Measurements from ENCODE around the gene OR4F6. TPM values are rescaled to one million over a fixed set of nuclear protein-coding genes. Genes with fewer than 3 reads are reported as not detected.
A peak's percentile ranks its signal among the peaks of the same experiment; 100 is the strongest.

Gene OR4F6
- total and polyA plus RNA-seq, 9 of the 15 experiments (the other 6 are each of a cell fraction or from before 2014, with no cell fraction given) = not detected

- FAIRE-seq (no peak), ATAC-seq (no peak), DNase-seq (ENCODE audit: extremely low read depth in 1 of 4, low spot score in 3 of 4) (no peak)
- Histone ChIP-seq H3K9me1 (ENCODE audit: control insufficient read depth, insufficient read depth, low read length) (no peaks in the 10 kb centered on the region), H3K79me2 (ENCODE audit: control insufficient read depth, insufficient read depth, low read length) (no peaks in the 10 kb centered on the region), H3K27me3 (ENCODE audit: control insufficient read depth in 2 of 2, insufficient read depth in 2 of 2, low read length in 2 of 2) (peaks cover 0 to 4% of the 10 kb centered on the region in 2 experiments; a peak in 1 of 5 replicates), H3K27ac (ENCODE audit: extremely low read depth, low read depth, low read length) (no peak overlapping the region), H3K4me2 (ENCODE audit: insufficient read depth, low read length) (no peak overlapping the region), H2AFZ (ENCODE audit: low read depth, low read length) (no peak overlapping the region), H3K9ac (ENCODE audit: insufficient read depth in 1 of 2, low read depth in 2 of 2, low read length in 2 of 2) (no peak overlapping the region), H3K4me1 (replicated peaks in 1 of 2; ENCODE audit: control insufficient read depth in 2 of 2, insufficient read depth in 2 of 2, low read length in 2 of 2) (no peaks in the 10 kb centered on the region), H4K20me1 (replicated peaks; ENCODE audit: control insufficient read depth, insufficient read depth, low read length) (no peaks in the 10 kb centered on the region), H3K9me3 (replicated peaks; ENCODE audit: control insufficient read depth, insufficient read depth, low read depth, low read length) (no peaks in the 10 kb centered on the region), H3K36me3 (ENCODE audit: control insufficient read depth, insufficient read depth, low read length) (no peaks in the 10 kb centered on the region), H3K4me3 (no peak overlapping the region)
- BruUV-seq (replicated peaks) = no TSS peak
- ChIA-PET POLR2A (interaction anchor here (0.9 kb wide), 1 partner anchor 10 kb away, joined by 3 read pairs; no protein-coding TSS in a partner anchor), CTCF (ENCODE audit: low intra/inter-chr PET ratio) (no interaction called here)
- intact Hi-C loops (cut with micrococcal nuclease) = no loop called here
- WGBS (ENCODE audit: insufficient coverage, low coverage, missing lambda C conversion rate) = 1% methylated on average over 6 of the region's 6 CpGs
- TF ChIP-seq ASH1L (IDR thresholded peaks at IDR 0.05; ENCODE audit: borderline replicate concordance, low read depth, partially characterized antibody) (no peak), ZNF212 (CRISPR knock-in tag; IDR thresholded peaks at IDR 0.05) (no peak), HBP1 (CRISPR knock-in tag; IDR thresholded peaks at IDR 0.05) (no peak), TGIF2 (CRISPR knock-in tag; IDR thresholded peaks at IDR 0.05) (no peak), THAP7 (CRISPR knock-in tag; IDR thresholded peaks at IDR 0.05) (no peak), RFX5 (IDR thresholded peaks at IDR 0.05; ENCODE audit: low read depth, low read length) (no peak), SPI1 (IDR thresholded peaks at IDR 0.05; ENCODE audit: borderline replicate concordance, low read depth, low read length) (peak; percentile 60; the same call in 1 of the 2 replicates)
- in situ Hi-C loops (cut with MboI) = no loop called here
Measured at GRCh38 chr15:101805605-101806345, 2.5 kb downstream of the OR4F6 start.
